Lung (tissue), 12 donors: Measurements from ENCODE around the gene MRTFA. TPM values are rescaled to one million over a fixed set of nuclear protein-coding genes. Genes with fewer than 3 reads are reported as not detected.

Experiments used
- ATAC-seq: fragments of 200-7000 bp; cut with Tn5 transposase; one replicate; pipeline ENCODE4 v1.9.1; 2020; ENCODE audit warnings: moderate number of reproducible peaks; ENCODE audit not compliant: insufficient read depth, low FRiP score
- DNase-seq, 3 donors: peaks; one replicate each; pipeline ENCODE4 v3.0.0-alpha.2; 2013 to 2017
- H3K27ac ChIP-seq, 2 donors: one replicate each; pipeline ENCODE4 v1.5.1; 2013; ENCODE audit warnings: mild to moderate bottlenecking in 2 of 2, moderate library complexity in 2 of 2, control low read depth in 1 of 2, inconsistent platforms in 1 of 2, low read depth in 1 of 2, low read length in 1 of 2
- H3K27me3 ChIP-seq, 3 donors: one replicate each; pipeline ENCODE4 v1.5.1; 2013; ENCODE audit warnings: low read length in 2 of 3; ENCODE audit not compliant: control insufficient read depth in 3 of 3, insufficient read depth in 3 of 3
- H3K36me3 ChIP-seq, 4 donors: one replicate each; pipeline ENCODE4 v1.5.1; 2013; ENCODE audit warnings: low read length in 4 of 4, mild to moderate bottlenecking in 1 of 4, moderate library complexity in 1 of 4; ENCODE audit not compliant: control insufficient read depth in 4 of 4, insufficient read depth in 4 of 4
- H3K4me1 ChIP-seq, 5 donors: one replicate each; pipeline ENCODE4 v1.5.1; 2013; ENCODE audit warnings: low read length in 5 of 5, mild to moderate bottlenecking in 2 of 5, moderate library complexity in 1 of 5; ENCODE audit not compliant: control insufficient read depth in 5 of 5, insufficient read depth in 5 of 5
- H3K4me3 ChIP-seq: one replicate; pipeline ENCODE4 v1.5.1; 2013; ENCODE audit warnings: mild to moderate bottlenecking, control low read depth, moderate library complexity
- H3K9ac ChIP-seq, 2 donors: one replicate each; pipeline ENCODE4 v1.5.1; 2013; ENCODE audit warnings: low read length in 2 of 2, control low read depth in 1 of 2; ENCODE audit not compliant: insufficient read depth in 1 of 2
- H3K9me3 ChIP-seq, 4 donors: one replicate each; pipeline ENCODE4 v1.5.1; 2013; ENCODE audit warnings: low read length in 3 of 4, mild to moderate bottlenecking in 1 of 4, moderate library complexity in 1 of 4; ENCODE audit not compliant: control insufficient read depth in 4 of 4, insufficient read depth in 3 of 4
- WGBS, 2 donors: extraction: QIAGEN DNeasy Blood & Tissue Kit; methylation state at CpG; one replicate each; pipeline ENCODE4 v1.1.7; 2013; 5-methylcytosine and 5-hydroxymethylcytosine counted together
- polyA plus RNA-seq, 2 donors: library from polyadenylated mRNA; stranded (reverse); fragments of 200-250 nt; gene quantifications; one replicate each; pipeline ENCODE4 v1.2.1, GENCODE V29; 2013
- total RNA-seq, 2 donors: library from RNA; depleted of rRNA in 1 of 2; stranded (reverse); fragments of >200 nt in 1 of 2; gene quantifications; one replicate each; pipeline ENCODE4 v1.2.1, GENCODE V29; 2014 to 2021
- TF ChIP-seq, protein P1 (sequence below): IDR thresholded peaks from 2 replicates; pipeline ENCODE4 v1.5.1; 2012; ENCODE audit warnings: mild to moderate bottlenecking; ENCODE audit errors: control extremely low read depth, extremely low read depth
- donor health status: control.
- donor health status: control.
- donor health status: Bipolar disorder and iron deficiency.
- donor health status: healthy.
- donor health status: DM: yes; HTN: yes; CAD: no.

The MRTFA gene
- total and polyA plus RNA-seq, 4 donors: 26.3 to 64.0 (median 40.1) TPM

DNA sequence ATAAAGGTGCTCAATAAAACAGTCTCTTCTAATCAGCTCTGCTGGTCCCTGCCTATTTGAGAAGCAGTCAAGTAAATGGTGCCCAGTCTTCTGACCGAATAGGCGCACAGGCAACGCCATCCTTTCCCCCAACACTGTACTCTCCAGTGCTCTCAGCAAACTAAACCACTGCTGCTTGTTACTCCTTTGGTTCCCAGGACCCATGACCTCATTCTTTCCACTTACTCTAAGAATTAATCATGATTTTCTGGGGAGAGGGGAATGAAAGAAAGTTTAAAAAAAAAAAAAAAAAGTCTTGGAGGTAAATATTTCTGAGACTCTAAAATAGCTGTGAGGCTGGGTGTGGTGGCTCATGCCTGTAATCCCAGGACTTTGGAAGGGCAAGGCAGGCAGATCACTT is 202.4 kb downstream of the MRTFA start:
- TF ChIP-seq, protein P1, sequence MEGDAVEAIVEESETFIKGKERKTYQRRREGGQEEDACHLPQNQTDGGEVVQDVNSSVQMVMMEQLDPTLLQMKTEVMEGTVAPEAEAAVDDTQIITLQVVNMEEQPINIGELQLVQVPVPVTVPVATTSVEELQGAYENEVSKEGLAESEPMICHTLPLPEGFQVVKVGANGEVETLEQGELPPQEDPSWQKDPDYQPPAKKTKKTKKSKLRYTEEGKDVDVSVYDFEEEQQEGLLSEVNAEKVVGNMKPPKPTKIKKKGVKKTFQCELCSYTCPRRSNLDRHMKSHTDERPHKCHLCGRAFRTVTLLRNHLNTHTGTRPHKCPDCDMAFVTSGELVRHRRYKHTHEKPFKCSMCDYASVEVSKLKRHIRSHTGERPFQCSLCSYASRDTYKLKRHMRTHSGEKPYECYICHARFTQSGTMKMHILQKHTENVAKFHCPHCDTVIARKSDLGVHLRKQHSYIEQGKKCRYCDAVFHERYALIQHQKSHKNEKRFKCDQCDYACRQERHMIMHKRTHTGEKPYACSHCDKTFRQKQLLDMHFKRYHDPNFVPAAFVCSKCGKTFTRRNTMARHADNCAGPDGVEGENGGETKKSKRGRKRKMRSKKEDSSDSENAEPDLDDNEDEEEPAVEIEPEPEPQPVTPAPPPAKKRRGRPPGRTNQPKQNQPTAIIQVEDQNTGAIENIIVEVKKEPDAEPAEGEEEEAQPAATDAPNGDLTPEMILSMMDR: no peak
- Histone ChIP-seq H3K9me3 (peaks cover 0 to 2% (median 0%) of the 10 kb centered on the region in 4 donors), H3K27me3 (no peaks in the 10 kb centered on the region), H3K27ac (no peak overlapping the region), H3K9ac (no peak overlapping the region), H3K4me3 (no peak overlapping the region), H3K4me1 (peaks cover 0 to 21% (median 8%) of the 10 kb centered on the region in 5 donors), H3K36me3 (peaks cover 0 to 17% (median 10%) of the 10 kb centered on the region in 4 donors)
- DNase-seq: no peak
- no peak for ATAC-seq
- WGBS, 2 donors: 94 to 97% methylated on average over 3 of the region's 3 CpGs

DNA sequence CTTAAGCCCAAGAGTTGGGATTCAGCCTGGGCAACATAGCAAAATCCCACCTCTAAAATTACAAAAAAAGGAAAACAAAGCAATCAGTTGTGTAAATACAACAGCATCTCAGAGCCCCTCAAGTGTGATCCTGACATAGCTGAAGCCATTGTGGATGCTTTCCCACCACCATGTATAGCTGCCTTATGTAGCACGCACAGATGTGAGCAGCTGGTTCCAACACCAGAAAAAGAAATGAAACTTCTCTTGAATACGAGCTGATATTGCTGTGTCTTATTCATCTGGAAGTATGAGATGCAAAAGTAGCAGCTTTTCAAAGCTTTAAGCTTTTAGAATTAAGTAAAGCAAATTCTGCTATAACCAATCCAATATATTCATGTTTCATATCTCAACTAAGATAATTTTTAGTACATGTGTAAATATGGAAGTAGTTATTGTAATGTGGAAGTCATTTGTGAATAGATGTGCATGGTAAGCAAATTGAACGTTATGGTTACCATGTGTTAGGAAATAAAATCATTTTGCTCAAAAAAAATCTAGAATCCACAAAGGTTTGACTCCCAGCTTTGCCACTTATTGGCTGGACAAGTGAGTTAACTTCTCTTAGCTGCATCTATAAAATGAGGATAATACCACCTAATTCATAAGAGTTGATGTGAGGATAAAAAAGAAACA is 203.0 kb downstream of the MRTFA start:
- no peak overlapping the region for H3K9ac ChIP-seq
- TF ChIP-seq, protein P1: no peak
- no peak overlapping the region for H3K27ac ChIP-seq
- peaks cover 0 to 2% (median 0%) of the 10 kb centered on the region in 4 donors for H3K9me3 ChIP-seq
- no peak for ATAC-seq
- peak in 2 of 3 donors; percentile 59 to 64 for DNase-seq
- H3K36me3 ChIP-seq: peaks cover 0 to 22% (median 14%) of the 10 kb centered on the region in 4 donors
- H3K27me3 ChIP-seq: no peaks in the 10 kb centered on the region
- no peak overlapping the region for H3K4me3 ChIP-seq
- peaks cover 0 to 21% (median 8%) of the 10 kb centered on the region in 5 donors for H3K4me1 ChIP-seq
- WGBS, 2 donors: 66 to 69% methylated on average over 3 of the region's 3 CpGs

DNA sequence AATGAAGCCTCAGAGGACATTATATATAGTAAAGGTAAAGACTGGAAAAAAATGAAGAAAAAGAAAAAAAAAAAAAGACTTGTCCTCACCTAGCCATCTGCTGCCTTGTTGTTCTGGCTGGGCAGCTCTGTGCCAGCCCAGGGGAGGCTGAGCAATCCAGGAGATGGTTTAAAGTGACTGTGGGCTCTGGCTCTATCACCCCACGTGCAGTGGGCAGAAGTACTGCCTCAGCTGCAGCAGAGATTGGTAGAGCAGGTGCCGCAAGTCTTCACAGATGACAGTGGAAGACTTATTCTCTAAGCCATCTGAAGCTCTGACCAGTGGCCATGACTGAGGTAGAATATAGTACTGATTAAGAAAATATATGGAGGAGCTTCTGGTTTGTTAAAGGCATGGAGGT is 203.9 kb downstream of the MRTFA start:
- peaks cover 0 to 21% (median 5%) of the 10 kb centered on the region in 5 donors for H3K4me1 ChIP-seq
- no peaks in the 10 kb centered on the region for H3K27me3 ChIP-seq
- no peak overlapping the region for H3K27ac ChIP-seq
- ATAC-seq: no peak
- H3K36me3 ChIP-seq: peaks cover 0 to 28% (median 20%) of the 10 kb centered on the region in 4 donors
- no peak overlapping the region for H3K4me3 ChIP-seq
- TF ChIP-seq, protein P1: no peak
- 89 to 100% methylated on average over 2 of the region's 2 CpGs for WGBS, 2 donors
- no peak overlapping the region for H3K9ac ChIP-seq
- H3K9me3 ChIP-seq: peaks cover 0 to 2% (median 0%) of the 10 kb centered on the region in 4 donors
- no peak for DNase-seq
